GM19043 (cell line): ENCODE measurements around the gene SLC24A4.

Experiments
- ATAC-seq: cut with Tn5 transposase; IDR thresholded peaks from one replicate; pipeline ENCODE4 v1.9.1; 2021; ENCODE audit warnings: low read depth; ENCODE audit not compliant: unreplicated experiment

The SLC24A4 gene

GRCh38 chr14:92323011-92323915 is at the start of gene SLC24A4:
SLC24A4 (plus strand) TSS chr14:92323165; CDS start chr14:92323831, 666 bp downstream.
- ATAC-seq, result no peak

- no peak for ATAC-seq
Measured at GRCh38 chr14:92273166-92273565, 49.8 kb upstream of the SLC24A4 start.

- ATAC-seq, result no peak
Measured at GRCh38 chr14:92274055-92274454, 48.9 kb upstream of the SLC24A4 start.

GRCh38 chr14:92276074-92276473 is 46.9 kb upstream of the SLC24A4 start:
- ATAC-seq, result no peak

GRCh38 chr14:92277031-92277430 is 45.9 kb upstream of the SLC24A4 start:
- no peak for ATAC-seq

GRCh38 chr14:92280554-92281262 is 42.3 kb upstream of the SLC24A4 start:
- ATAC-seq, result no peak

GRCh38 chr14:92282669-92283068 is 40.3 kb upstream of the SLC24A4 start:
- no peak for ATAC-seq

GRCh38 chr14:92285311-92285710 is 37.7 kb upstream of the SLC24A4 start:
- no peak for ATAC-seq

GRCh38 chr14:92287987-92288386 is 35.0 kb upstream of the SLC24A4 start:
- ATAC-seq, result no peak

- no peak for ATAC-seq
Measured at GRCh38 chr14:92288994-92289660, 33.8 kb upstream of the SLC24A4 start.

GRCh38 chr14:92292673-92293072 is 30.3 kb upstream of the SLC24A4 start:
- no peak for ATAC-seq

GRCh38 chr14:92294506-92294905 is 28.5 kb upstream of the SLC24A4 start:
- ATAC-seq, result no peak

GRCh38 chr14:92297818-92298595 is 25.0 kb upstream of the SLC24A4 start:
- no peak for ATAC-seq

GRCh38 chr14:92302481-92302880 is 20.5 kb upstream of the SLC24A4 start:
- no peak for ATAC-seq

- ATAC-seq, result no peak
Measured at GRCh38 chr14:92308716-92309115, 14.2 kb upstream of the SLC24A4 start.

- no peak for ATAC-seq
Measured at GRCh38 chr14:92309968-92310530, 12.9 kb upstream of the SLC24A4 start.

GRCh38 chr14:92310776-92311375 is 12.1 kb upstream of the SLC24A4 start:
- ATAC-seq, result no peak

- no peak for ATAC-seq
Measured at GRCh38 chr14:92314182-92314581, 8.8 kb upstream of the SLC24A4 start.

- no peak for ATAC-seq
Measured at GRCh38 chr14:92315050-92315805, 7.7 kb upstream of the SLC24A4 start.
